ENCODE data around the gene KLK10. TPM values are rescaled to one million over a fixed set of nuclear protein-coding genes. Genes with fewer than 3 reads are reported as not detected.
"Not testable (repeated sequence)": the region's sequence is repeated elsewhere in the genome, so short reads cannot be mapped to it uniquely, and the experiment has no call there.

KLK10 gene
- total RNA-seq, 1 donor from 2014 or later, result not detected

DNA sequence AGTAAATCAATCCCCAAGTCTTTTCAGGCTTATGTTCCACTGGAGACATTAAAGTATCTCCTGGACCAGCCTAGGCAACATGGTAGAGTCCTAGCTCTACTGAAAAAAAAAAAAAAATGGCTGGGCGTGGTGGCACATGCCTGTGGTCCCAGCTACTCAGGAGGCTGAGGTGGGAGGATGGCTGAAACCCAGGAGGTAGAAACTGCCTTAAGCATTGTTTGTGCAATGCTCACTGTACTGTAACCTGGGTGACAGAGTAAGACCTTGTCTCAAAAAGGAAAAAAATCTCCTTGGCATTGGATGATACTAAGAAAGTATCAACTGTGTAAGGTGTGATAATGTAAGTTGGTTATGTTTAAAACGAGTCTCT is 26.9 kb downstream of the KLK10 start:
- Mint-ChIP-seq H3K27me3 (ENCODE audit: unreplicated experiment) (peaks cover 10% of the 10 kb centered on the region), H3K9me3 (ENCODE audit: unreplicated experiment) (peaks cover 8% of the 10 kb centered on the region), H3K27ac (ENCODE audit: unreplicated experiment) (no peak overlapping the region), H3K4me1 (ENCODE audit: low read depth, unreplicated experiment) (no peaks in the 10 kb centered on the region), H3K4me3 (ENCODE audit: unreplicated experiment) (no peak overlapping the region), H3K36me3 (ENCODE audit: unreplicated experiment) (no peaks in the 10 kb centered on the region)
- TF ChIP-seq, protein P1, sequence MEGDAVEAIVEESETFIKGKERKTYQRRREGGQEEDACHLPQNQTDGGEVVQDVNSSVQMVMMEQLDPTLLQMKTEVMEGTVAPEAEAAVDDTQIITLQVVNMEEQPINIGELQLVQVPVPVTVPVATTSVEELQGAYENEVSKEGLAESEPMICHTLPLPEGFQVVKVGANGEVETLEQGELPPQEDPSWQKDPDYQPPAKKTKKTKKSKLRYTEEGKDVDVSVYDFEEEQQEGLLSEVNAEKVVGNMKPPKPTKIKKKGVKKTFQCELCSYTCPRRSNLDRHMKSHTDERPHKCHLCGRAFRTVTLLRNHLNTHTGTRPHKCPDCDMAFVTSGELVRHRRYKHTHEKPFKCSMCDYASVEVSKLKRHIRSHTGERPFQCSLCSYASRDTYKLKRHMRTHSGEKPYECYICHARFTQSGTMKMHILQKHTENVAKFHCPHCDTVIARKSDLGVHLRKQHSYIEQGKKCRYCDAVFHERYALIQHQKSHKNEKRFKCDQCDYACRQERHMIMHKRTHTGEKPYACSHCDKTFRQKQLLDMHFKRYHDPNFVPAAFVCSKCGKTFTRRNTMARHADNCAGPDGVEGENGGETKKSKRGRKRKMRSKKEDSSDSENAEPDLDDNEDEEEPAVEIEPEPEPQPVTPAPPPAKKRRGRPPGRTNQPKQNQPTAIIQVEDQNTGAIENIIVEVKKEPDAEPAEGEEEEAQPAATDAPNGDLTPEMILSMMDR (IDR thresholded peaks at IDR 0.05; ENCODE audit: partially characterized antibody, unreplicated experiment), result no peak
- DNase-seq, result no peak

DNA sequence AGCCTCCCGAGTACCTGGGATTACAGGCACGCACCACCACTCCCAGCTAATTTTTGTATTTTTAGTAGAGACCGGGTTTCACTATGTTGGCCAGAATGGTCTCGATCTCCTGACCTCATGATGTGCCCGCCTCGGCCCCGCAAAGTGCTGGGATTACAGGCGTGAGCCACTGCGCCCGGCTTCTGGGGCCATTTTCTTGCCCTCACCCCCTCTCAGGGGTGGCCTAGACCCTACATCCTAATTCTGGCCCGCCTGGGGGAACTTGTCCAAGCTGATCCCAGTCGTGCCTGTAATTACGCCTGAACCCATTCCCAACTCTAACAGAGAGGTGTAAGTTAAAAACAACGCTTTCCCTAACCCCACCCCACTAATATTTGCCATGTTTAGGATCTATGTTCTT is 35.1 kb downstream of the KLK10 start:
- not testable (repeated sequence) for H3K36me3 Mint-ChIP-seq (ENCODE audit: unreplicated experiment); DNase-seq; H3K9me3 Mint-ChIP-seq (ENCODE audit: unreplicated experiment); H3K4me3 Mint-ChIP-seq (ENCODE audit: unreplicated experiment); H3K27me3 Mint-ChIP-seq (ENCODE audit: unreplicated experiment); H3K27ac Mint-ChIP-seq (ENCODE audit: unreplicated experiment); H3K4me1 Mint-ChIP-seq (ENCODE audit: low read depth, unreplicated experiment)

DNA sequence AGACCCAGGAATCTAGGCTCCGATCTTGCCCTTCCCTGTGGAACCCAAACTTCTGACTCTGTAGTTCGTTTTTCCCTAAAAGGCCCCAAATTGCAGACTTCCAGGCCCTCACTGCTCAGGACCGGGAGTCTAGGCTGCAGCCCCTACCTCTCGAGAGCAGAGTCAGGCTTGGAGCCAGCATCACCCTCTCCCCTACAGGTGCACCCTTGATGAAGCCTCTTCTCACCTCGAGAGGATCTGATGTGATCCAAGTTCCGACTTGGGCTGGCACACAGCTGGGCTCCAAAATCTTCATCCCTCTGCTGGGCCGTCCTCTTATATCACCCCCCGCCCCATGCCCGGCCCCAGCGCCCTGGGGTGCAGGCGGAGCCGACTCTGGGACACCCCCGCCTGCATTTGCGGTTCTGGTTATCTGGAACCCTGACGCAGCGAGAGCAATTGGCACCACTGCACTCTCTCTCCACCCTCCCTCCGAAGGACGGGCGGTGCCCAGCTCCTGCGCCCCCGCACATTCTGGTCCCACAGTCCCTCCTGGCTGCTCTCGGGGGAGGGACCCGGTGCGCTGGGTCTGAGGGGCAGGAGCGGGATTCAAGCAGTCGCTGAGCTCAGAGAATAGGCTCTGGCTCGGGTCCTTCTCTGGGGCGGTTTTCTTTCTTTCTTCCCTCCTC is 35.8 kb downstream of the KLK10 start, which contains the start of gene KLK7:
KLK7 (minus strand) TSS at position 293 of the 668 bp plus-strand sequence. CDS start 1,518 bp downstream, outside the sequence.
- DNase-seq, result no peak
- TF ChIP-seq, protein P1 (IDR thresholded peaks at IDR 0.05; ENCODE audit: partially characterized antibody, unreplicated experiment), result no peak
- Mint-ChIP-seq H3K4me3 (ENCODE audit: unreplicated experiment) (no peak within 1 kb of the TSS), H3K4me1 (ENCODE audit: low read depth, unreplicated experiment) (no peaks in the 10 kb centered on the region), H3K9me3 (ENCODE audit: unreplicated experiment) (no peaks in the 10 kb centered on the region), H3K36me3 (ENCODE audit: unreplicated experiment) (no peaks in the 10 kb centered on the region), H3K27me3 (ENCODE audit: unreplicated experiment) (peaks cover 10% of the 10 kb centered on the region), H3K27ac (ENCODE audit: unreplicated experiment) (no peak within 1 kb of the TSS)

DNA sequence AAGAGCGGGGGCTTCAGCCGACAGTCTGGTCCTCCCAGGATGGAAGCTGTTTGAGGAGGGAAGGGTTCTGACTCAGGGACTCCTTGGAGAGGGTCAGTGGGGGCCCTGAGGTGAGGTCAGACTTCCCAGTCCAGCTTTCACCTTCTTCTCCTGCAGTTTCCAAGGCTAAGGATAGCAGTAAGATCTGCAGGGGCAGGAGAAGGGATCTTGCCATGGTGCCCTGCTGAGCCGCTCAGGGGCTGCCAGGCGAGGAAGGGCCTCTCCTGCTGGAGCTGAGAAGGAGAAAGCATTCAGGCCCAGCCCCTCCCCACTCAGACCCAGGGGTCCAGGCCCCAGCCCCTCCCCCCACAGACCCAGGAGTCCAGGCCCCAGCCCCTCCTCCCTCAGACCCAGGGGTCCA is 37.3 kb downstream of the KLK10 start:
- peaks cover 13% of the 10 kb centered on the region for H3K27me3 Mint-ChIP-seq (ENCODE audit: unreplicated experiment)
- DNase-seq, result no peak

DNA sequence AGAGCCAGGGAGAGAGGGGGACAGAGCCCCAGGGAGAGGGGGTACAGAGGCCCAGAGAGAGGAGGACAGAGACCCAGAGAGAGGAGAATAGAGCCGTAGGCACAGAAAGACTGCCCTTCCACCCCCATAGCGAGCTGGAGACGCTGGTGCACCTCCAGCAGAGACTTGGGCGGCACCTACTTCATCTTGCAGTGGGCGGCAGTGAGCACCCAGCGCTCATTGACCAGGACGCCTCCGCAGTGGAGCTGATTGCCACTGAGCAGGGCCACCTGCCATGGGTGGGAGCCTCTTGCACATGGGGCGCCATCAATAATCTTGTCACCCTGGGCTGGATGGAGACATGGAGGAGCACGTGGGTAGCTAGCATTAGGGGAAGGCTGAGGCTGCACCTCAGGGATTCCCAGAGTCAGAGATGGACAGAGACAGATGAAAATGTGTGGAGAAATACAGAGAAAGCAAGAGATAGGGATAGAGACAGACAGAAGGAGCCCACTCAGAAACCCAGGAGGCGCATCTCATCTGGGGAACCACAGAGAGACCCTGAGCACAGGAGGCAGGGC is 37.8 kb downstream of the KLK10 start:
- DNase-seq, result no peak
- Mint-ChIP-seq H3K9me3 (ENCODE audit: unreplicated experiment) (no peaks in the 10 kb centered on the region), H3K27ac (ENCODE audit: unreplicated experiment) (no peak overlapping the region), H3K4me3 (ENCODE audit: unreplicated experiment) (no peak overlapping the region), H3K4me1 (ENCODE audit: low read depth, unreplicated experiment) (no peaks in the 10 kb centered on the region), H3K36me3 (ENCODE audit: unreplicated experiment) (no peaks in the 10 kb centered on the region), H3K27me3 (ENCODE audit: unreplicated experiment) (peaks cover 14% of the 10 kb centered on the region)
- TF ChIP-seq, protein P1 (IDR thresholded peaks at IDR 0.05; ENCODE audit: partially characterized antibody, unreplicated experiment), result no peak

More for the DNA sequence above, 37.3 kb downstream of the KLK10 start:
- Mint-ChIP-seq H3K4me1 (ENCODE audit: low read depth, unreplicated experiment) (no peaks in the 10 kb centered on the region), H3K9me3 (ENCODE audit: unreplicated experiment) (no peaks in the 10 kb centered on the region), H3K36me3 (ENCODE audit: unreplicated experiment) (no peaks in the 10 kb centered on the region), H3K27ac (ENCODE audit: unreplicated experiment) (no peak overlapping the region), H3K4me3 (ENCODE audit: unreplicated experiment) (no peak overlapping the region)
- TF ChIP-seq, protein P1 (IDR thresholded peaks at IDR 0.05; ENCODE audit: partially characterized antibody, unreplicated experiment), result no peak

All from glutamatergic neuron (in vitro differentiated cells).